Panc1 (cell line): ENCODE data around the gene LRRC49. TPM values are rescaled to one million over a fixed set of nuclear protein-coding genes. Genes with fewer than 3 reads are reported as not detected.

Experiments used
- ATAC-seq: fragments of 200-7000 bp; cut with Tn5 transposase; 2 replicates; pipeline ENCODE4 v1.9.1; 2020; ENCODE audit warnings: mild to moderate bottlenecking, moderate library complexity
- BruUV-seq: library from RNA; stranded (reverse); fragments of 400-500 nt; replicated peaks from 2 replicates; lab custom pipeline; 2021; lab: Mats Ljungman, UMichigan
- CTCF ChIA-PET: fragments of 300-600 bp; sonication (Branson Sonifier 250); formaldehyde crosslinking; loops from one replicate; lab custom pipeline; 2022; ENCODE audit warnings: antibody characterized with exemption; lab: Charles Lee
- POLR2A ChIA-PET: fragments of 300-600 bp; sonication (Branson Sonifier 250); formaldehyde crosslinking; loops from one replicate; lab custom pipeline; 2022; ENCODE audit warnings: antibody characterized with exemption; lab: Charles Lee
- DNase-seq: peaks from one replicate; pipeline ENCODE4 v3.0.0-alpha.2; 2010; ENCODE audit warnings: low read depth, low spot score
- H3K27ac ChIP-seq: 2 replicates; pipeline ENCODE4 v1.5.1; 2011; ENCODE audit warnings: mild to moderate bottlenecking, low read length, inconsistent platforms
- H3K27me3 ChIP-seq: fragments of 200-500 bp; sonication (Bioruptor generic); 2 replicates; pipeline ENCODE4 v1.6.0; 2014; ENCODE audit warnings: low read length, inconsistent platforms; ENCODE audit not compliant: control insufficient read depth, insufficient read depth
- H3K36me3 ChIP-seq: fragments of 200-500 bp; sonication (Bioruptor generic); 2 replicates; pipeline ENCODE4 v1.5.1; 2014; ENCODE audit warnings: inconsistent platforms, mild to moderate bottlenecking, low read length, moderate library complexity; ENCODE audit not compliant: control insufficient read depth, insufficient read depth
- H3K4me1 ChIP-seq: 2 replicates; pipeline ENCODE4 v1.5.1; 2011; ENCODE audit warnings: inconsistent platforms, mild to moderate bottlenecking, low read length, moderate library complexity; ENCODE audit not compliant: control insufficient read depth, insufficient read depth
- H3K4me3 ChIP-seq, 2 experiments: 2 replicates each; pipeline ENCODE4 v1.5.1; 2011 to 2012; ENCODE audit warnings: low read depth in 2 of 2, low read length in 2 of 2, mild to moderate bottlenecking in 2 of 2, inconsistent platforms in 1 of 2, moderate library complexity in 1 of 2
- H3K9me3 ChIP-seq: fragments of 200-500 bp; sonication (Bioruptor generic); 2 replicates; pipeline ENCODE4 v1.5.1; 2014; ENCODE audit warnings: low read depth, mild to moderate bottlenecking, inconsistent platforms, low read length, moderate library complexity; ENCODE audit not compliant: control insufficient read depth, insufficient read depth
- POLR2AphosphoS5 ChIP-seq: IDR thresholded peaks from 2 replicates; pipeline ENCODE4 v1.6.1; 2012; ENCODE audit warnings: mild to moderate bottlenecking, low read depth, low read length, moderate library complexity
- REST ChIP-seq, 2 experiments: IDR thresholded peaks; 2 replicates each; pipeline ENCODE4 v1.6.1; 2011 to 2012; ENCODE audit warnings: low read depth in 2 of 2, control low read depth in 1 of 2, low read length in 1 of 2, mild to moderate bottlenecking in 1 of 2, moderate library complexity in 1 of 2; ENCODE audit not compliant: insufficient read depth in 1 of 2
- SIN3A ChIP-seq: IDR thresholded peaks from 2 replicates; pipeline ENCODE4 v1.6.1; 2012; ENCODE audit warnings: low read depth, mild to moderate bottlenecking, low read length, moderate library complexity, borderline replicate concordance; ENCODE audit not compliant: insufficient read depth
- in situ Hi-C: cut with HindIII; loops from 2 replicates; pipeline ENCODE4 v1.10.0; 2016; ENCODE audit warnings: low sequenced_read_pairs, low pct_unique_long_range_greater_than_20kb
- intact Hi-C: fragments of 100-400 bp; cut with micrococcal nuclease; formaldehyde crosslinking; loops from one replicate; pipeline ENCODE4 v1.10.0; 2022; ENCODE audit not compliant: unreplicated experiment
- total RNA-seq: library from RNA; stranded (reverse); gene quantifications from one replicate; pipeline ENCODE4 v1.2.1, GENCODE V29; 2021; ENCODE audit not compliant: unreplicated experiment
- TF ChIP-seq, protein P1 (sequence below): fragments of 450-650 bp; IDR thresholded peaks from 2 replicates; pipeline ENCODE4 v1.5.1; 2017; ENCODE audit warnings: mild to moderate bottlenecking

Gene LRRC49
- total RNA-seq, 1 experiment from 2014 or later = 8.3 TPM

DNA sequence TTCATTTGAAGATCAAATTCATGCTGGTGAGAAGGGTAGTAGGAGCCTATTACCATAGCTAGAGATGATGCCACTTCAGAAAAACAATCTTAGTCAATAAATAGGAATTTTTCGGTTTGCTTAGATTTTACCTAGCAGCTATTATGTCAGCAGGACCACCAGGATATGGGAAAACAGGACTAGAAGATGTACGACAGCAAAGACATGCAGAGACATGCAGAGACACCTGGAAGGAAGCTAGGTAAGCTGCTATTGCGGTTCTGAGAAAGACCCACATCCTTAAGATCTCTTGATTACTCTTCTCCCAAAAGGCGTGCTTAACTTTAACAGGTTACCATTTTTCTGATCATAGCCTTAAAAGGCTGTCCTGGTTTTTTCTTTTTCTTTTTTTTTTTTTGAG is 157.8 kb downstream of the LRRC49 start:
- TF ChIP-seq, protein P1, sequence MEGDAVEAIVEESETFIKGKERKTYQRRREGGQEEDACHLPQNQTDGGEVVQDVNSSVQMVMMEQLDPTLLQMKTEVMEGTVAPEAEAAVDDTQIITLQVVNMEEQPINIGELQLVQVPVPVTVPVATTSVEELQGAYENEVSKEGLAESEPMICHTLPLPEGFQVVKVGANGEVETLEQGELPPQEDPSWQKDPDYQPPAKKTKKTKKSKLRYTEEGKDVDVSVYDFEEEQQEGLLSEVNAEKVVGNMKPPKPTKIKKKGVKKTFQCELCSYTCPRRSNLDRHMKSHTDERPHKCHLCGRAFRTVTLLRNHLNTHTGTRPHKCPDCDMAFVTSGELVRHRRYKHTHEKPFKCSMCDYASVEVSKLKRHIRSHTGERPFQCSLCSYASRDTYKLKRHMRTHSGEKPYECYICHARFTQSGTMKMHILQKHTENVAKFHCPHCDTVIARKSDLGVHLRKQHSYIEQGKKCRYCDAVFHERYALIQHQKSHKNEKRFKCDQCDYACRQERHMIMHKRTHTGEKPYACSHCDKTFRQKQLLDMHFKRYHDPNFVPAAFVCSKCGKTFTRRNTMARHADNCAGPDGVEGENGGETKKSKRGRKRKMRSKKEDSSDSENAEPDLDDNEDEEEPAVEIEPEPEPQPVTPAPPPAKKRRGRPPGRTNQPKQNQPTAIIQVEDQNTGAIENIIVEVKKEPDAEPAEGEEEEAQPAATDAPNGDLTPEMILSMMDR = no peak
- TF ChIP-seq REST (IDR thresholded peaks at IDR 0.05; ENCODE audit: insufficient read depth in 1 of 2, low read depth in 2 of 2, low read length in 1 of 2) (no peak), POLR2AphosphoS5 (no peak), SIN3A (no peak)
- no peaks in the 10 kb centered on the region; the same call in 1 of the 2 replicates for H3K4me1 ChIP-seq
- CTCF ChIA-PET = interaction anchor here (0.6 kb wide), 1 partner anchor 392 kb away, joined by 3 read pairs; no protein-coding TSS in a partner anchor
- in situ Hi-C loops = no loop called here
- intact Hi-C loops = no loop called here
- no peak overlapping the region for H3K4me3 ChIP-seq
- H3K27ac ChIP-seq = no peak overlapping the region
- no peaks in the 10 kb centered on the region for H3K27me3 ChIP-seq
- H3K36me3 ChIP-seq = no peaks in the 10 kb centered on the region
- BruUV-seq = no TSS peak
- H3K9me3 ChIP-seq = no peaks in the 10 kb centered on the region
- DNase-seq (no peak), ATAC-seq (no peak)
- POLR2A ChIA-PET = no interaction called here

DNA sequence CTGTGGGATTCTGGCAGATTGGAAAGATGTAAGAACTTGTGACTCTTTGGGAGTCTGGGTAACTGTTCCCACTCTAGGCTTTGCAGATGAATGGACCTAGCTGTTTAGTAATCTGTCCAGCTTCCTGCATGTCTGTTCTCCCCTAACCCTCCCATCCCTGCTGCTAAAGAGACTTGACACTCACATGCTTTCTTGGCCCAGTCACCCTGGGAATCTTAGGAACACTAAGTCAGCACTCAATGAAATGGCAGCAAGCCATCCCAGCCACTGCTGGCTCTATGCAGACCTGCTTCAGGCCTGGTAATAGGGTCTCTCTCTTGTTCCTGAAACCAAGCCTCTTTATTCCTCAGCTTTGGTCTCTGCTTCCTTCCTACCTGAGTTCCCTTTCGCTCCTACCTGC is 158.9 kb downstream of the LRRC49 start:
- in situ Hi-C loops (no loop called here), intact Hi-C loops (no loop called here)
- Histone ChIP-seq H3K36me3 (no peaks in the 10 kb centered on the region), H3K27ac (peak overlapping the region; percentile 62; the same call in 1 of the 2 replicates), H3K4me1 (no peaks in the 10 kb centered on the region; the same call in 1 of the 2 replicates), H3K27me3 (no peaks in the 10 kb centered on the region), H3K9me3 (no peaks in the 10 kb centered on the region), H3K4me3 (no peak overlapping the region)
- CTCF ChIA-PET = interaction anchor here (0.6 kb wide), 1 partner anchor 39 kb away, joined by 4 read pairs; no protein-coding TSS in a partner anchor
- POLR2A ChIA-PET = no interaction called here
- DNase-seq (no peak), ATAC-seq (no peak)
- no TSS peak for BruUV-seq
- TF ChIP-seq POLR2AphosphoS5 (no peak), REST (IDR thresholded peaks at IDR 0.05; ENCODE audit: insufficient read depth in 1 of 2, low read depth in 2 of 2, low read length in 1 of 2) (no peak)
